NOMO-1 treated with dmso at 0.1 percent for 144 hours (cell line): ENCODE data around the gene LMAN2.
"Not testable (repeated sequence)": the region's sequence is repeated elsewhere in the genome, so short reads cannot be mapped to it uniquely, and the experiment has no call there.

Experiments
- DNase-seq: peaks from one replicate; lab custom pipeline; 2025; ENCODE audit not compliant: unreplicated experiment; lab: John Stamatoyannopoulos, UW

Gene LMAN2

DNA sequence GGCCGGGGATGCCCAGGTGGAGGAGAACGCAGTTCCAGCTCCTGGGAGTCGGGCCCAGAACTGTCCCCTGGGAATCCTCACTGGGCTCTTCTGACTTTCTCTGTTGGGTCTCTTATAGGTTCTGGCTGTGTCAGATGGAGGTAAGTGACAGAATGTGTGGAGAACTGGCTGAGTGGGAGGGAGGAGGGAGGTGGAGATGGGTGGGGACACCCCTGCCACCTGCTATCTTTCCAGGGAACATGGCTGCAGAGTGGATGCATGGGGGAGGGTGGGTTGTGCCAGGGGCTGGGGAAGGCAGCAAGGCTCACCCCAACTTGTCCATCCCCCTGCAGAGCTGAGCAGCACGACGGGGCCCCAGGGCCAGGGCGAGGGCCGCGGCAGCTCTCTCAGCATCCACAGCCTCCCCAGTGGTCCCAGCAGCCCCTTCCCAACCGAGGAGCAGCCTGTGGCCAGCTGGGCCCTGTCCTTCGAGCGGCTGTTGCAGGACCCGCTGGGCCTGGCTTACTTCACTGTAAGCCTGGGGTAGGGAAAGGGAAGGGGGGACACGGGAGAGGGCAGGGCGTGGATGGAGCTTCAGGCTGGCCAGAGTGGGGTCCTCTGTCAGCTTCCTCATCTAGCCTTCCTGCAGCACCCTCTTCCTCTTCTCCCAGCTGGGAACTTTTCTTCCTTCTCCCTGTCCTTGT lies 14.5 kb upstream of the LMAN2 start:
- DNase-seq: no peak

DNA sequence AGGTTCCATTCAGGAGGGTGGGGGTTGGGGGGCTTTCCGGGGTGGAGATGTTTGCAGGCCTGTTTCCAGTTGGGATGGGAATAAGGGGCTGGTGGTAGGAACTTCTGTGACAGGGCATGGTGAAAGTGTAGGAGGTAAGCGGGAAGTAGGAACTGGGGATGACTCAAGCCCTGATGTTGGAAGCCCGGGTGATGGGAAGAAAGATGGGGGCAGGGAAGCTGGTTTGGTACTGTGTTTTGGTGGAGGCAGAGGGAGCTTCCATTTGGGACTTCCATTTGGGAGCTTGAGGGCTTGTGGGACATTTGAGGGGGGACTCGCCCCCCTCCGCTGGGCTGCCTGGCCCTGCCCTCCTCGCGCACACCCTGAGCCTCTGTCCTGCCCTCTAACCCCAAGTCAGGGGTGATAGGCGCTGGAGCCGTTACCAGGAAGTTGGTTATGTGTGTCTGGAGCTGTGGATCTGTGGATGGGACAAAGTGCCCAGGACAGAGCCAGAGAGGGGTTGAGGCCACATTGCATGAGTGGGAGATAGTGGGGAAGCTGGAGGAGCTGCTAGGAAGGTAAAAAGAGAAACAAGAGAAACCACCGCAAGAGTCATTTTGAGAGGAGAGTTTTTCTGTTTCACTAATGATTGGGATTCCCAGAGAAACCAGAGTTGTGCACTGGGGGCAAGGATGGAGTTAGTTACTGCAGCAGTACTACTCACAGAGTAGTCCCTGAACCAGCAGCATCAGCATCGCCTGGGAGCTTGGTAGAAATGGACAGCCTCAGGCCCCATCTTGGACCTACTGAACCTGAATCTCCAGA lies 12.9 kb upstream of the LMAN2 start:
- DNase-seq: no peak

DNA sequence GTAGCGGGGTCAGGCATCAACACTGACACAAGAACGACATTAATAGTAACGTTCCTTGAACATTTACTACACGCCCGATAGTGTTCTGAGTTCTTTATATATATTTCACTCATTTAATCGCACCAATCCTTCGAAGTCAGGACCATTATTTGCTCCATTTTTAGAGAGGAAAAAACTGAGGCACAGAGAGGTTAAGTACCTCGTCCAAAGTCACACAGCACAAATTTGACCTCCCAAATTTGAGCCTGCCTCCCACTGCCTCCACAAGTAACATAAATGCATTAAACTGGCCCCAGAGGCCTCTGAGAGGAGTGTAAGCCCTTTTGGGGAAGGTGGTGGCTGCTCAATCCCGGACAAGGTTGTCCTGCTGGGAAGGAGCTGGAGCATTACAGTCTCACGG lies 12.1 kb upstream of the LMAN2 start:
- no peak for DNase-seq

DNA sequence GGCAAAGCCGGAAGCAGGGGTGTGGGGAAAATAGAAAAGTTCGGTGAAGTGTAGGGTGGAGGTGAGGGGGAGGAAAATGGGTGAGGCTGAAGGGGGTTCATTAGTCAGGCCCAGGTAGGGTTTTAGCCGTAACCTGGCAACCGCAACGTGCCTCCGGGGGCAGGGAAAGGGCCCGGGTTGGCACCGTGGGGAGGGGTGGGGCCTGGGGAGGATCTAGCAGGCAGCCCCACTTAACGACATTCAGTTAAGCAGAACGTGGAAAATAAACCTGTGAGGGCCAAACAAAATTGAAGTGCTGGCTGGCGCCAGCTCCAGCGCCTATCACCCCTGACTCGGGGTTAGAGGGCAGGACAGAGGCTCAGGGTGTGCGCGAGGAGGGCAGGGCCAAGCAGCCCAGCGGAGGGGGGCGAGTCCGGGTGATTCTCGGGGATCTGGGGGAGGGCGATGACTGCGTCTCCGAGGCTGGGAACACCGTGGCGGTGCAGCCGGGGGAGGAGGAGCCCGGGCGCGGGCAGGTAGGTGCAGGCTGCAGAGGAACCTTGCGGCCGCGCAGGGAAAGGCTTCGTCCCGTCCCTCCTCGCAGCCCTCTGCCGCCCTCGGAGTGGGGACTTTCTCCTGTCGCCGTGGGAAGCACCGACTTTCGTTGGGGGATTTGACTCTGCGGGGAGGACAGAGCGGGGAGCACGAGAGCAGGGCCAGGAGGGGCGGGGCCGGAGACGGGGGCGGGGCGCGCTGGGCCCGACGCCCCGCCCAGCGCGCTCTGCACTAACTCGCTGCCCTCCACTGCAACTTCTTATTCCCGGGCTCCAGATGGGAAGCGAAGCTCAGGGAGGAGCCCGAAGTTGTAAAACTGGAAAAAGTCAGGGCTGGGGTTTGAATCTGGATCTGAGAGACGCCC lies 11.4 kb upstream of the LMAN2 start:
- DNase-seq: no peak

DNA sequence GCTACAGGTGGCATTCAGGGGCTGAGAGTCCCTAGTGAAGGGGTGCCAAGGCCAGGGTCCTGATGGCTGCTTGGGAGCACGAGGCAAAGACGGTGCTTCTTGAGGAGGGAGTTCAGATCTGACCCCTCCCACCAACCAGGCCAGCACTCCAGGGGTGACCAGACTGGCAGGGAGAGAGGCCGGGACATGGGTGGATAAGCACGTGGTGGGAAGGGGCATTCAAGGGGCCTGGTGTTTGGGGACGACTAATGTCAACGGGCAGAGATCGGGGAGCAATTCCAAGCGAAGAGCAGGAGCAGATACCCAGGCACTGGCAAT lies 10.8 kb upstream of the LMAN2 start:
- no peak for DNase-seq

DNA sequence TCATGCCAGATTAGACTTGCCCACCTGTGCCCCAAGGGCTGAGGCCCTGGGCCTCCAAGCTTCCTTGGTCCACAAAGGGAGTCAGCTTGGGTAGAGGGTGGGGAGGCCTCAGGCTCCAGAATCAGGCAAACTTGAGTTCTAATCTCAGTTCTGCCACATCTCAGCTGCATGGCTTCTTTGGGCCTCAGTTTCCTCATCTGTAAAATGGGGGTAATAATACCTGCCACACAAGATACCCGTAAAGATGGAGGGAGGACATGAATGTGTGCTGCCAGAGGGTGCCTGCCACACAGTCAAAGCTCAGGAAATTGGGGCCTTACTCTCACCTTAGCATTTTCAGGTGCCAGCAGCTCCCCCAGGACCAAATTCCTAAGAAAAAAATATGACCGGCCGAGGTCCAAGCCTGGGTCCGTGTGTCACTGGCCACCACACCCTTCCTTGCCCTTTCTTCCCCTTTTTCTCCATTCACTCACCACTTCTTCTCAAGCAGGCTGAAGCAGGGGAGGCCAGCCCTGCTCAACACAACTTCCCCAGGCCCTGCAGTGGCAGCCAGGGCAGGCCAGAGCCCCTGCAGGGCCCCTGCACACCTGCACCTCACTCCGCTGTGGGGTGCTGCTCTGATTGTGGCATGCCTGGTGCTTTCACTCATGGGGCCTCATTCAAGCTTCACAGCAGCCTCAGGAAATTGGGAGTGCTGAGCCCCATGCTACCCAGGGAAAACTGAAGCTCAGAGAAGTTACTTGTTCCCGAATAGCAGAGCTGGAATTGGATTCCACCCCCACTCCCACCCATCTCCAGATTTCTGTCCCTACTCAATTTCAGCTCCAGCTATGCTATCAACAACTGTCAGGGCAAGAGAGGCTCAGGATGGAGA lies 10.2 kb upstream of the LMAN2 start:
- peak; percentile 60 for DNase-seq

DNA sequence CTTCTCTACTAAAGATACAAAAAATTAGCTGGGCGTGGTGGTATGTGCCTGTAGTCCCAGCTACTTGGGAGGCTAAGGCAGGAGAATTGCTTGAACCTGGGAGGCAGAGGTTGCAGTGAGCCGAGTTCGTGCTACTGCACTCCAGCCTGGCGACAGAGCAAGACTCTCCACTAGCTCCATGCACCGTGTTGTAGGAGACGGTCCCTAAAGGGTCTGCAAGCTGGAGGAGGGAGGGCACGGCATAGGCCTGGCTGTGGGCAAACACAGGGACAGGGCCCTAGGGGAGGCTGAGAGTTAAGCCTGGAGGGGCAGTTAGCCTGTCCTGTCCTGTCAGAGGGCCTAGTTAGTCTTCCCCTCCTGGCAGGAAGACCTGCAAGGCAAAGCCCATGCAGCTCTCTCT lies 9.3 kb upstream of the LMAN2 start:
- DNase-seq: not testable (repeated sequence)

DNA sequence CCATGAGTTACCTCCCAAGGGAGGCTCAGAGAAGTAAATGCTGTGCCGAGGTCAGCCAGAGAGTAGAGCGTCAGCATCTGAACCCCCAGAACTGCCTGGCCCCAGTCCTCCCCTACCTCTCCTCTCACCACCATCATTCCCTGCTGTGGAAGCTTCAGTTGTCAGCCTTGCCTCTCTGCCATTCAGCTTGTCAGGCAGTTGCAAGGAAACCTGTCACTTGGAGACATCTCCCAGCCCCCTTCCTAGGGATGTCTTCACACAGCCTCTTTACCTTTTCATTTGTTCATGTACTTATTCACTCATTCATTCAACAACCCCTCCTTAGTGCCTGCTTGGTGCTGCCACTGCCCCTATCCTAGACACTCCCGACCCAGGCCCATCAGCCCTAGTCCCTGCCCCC lies 8.4 kb upstream of the LMAN2 start:
- no peak for DNase-seq

DNA sequence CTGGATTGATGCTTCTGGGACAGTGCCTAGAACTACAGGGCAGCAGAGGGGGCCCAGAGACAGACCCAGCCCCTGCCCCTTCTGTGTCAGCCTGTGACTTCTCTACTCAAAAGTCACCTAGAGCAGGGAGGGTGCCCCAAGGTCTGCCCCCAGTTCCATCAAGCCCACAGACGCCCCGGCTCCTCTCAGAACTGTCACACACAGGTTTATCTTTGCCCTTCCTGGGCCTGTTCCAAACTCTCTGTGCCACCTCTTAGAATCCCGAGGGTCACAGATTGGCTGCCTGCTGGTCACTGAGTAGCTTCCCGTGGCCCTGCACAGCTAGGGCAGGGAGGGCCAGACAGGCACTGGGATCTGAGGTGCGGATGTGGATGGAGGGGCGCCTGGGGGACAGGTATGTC lies 8.0 kb upstream of the LMAN2 start:
- no peak for DNase-seq

DNA sequence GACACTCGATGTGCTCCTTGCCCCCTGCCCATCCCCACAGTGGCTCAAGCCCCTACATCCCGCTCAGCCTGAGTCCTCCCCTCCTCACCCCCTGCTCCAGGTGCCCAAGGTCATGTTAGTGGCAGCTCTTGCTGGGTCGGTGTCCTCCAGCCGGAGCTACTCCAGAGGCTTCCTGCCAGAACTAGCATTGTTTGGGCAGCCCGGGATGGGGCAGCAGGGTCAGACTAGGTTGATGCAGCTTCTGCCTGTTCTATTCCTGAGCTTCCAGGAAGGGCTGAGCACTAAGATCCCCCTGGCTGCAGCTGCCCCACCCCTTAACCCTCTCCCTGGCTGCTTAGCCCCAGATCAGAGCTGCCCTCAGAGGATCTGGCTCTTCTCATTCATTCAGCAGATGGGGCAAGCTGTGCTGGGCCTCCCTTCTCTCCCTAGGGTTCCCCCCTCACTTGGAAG lies 6.9 kb upstream of the LMAN2 start:
- no peak for DNase-seq

DNA sequence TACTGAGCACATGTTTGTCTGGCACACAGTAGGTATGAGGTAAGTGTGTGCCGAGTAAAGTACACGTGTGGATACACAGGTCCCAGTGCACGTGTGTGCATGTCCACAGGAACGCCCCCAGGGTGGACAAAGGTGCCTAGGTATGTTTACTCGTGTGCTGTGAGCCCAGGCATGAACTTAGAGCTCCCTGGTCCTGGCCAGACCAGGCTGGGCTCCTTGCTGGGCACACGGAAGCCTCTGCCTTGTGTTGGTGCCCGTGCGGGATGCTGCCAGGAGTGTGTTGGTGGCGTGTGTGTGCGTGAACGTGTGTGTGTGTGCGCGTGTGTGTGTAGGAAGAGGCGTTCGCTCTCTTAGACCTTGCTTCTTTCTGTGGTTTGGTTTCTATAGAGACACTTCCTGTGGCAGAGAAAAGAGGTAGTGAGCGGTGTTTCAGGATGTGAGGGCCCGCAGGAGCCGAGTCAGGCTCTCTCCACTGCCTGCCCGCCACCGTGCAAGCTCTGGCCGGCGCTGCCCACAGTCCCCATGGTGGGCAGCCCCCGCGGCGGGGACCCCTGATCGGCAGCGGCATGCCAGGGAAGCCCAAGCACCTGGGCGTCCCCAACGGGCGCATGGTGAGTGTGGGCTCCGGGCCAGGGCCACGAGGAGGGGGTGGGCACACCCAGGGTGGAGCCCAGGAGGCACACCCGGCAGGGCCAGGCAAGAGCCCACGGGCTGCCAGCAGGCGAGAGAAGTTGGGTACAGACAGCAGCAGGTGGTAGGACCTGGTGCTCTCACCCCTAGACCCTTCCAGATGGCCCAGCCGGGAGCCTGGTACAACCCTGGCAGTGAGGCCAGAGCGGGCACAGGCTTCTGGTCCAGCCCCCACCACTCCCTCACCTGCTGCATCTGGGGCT lies 6.2 kb upstream of the LMAN2 start, which contains the start of gene RGS14:
Gene RGS14 (plus strand): TSS at position 466 of the 893 bp plus-strand sequence. CDS start 101 bp downstream, at position 567.
- DNase-seq: peak; percentile 88

DNA sequence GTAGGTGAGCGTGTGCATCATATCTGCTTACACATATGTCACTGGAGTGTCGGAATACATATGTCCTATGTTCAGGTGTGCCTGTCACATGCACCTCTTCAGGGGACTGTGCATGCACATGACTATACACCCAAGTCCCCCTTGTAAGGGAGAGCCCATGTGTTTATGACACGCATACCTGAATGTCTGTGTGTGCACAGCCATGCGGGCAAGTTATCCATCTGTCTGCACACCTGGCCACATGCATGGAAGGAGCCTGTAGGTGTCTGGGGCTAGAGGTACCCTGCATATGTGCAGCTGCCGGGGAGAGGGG lies 5.6 kb upstream of the LMAN2 start:
- DNase-seq: no peak

DNA sequence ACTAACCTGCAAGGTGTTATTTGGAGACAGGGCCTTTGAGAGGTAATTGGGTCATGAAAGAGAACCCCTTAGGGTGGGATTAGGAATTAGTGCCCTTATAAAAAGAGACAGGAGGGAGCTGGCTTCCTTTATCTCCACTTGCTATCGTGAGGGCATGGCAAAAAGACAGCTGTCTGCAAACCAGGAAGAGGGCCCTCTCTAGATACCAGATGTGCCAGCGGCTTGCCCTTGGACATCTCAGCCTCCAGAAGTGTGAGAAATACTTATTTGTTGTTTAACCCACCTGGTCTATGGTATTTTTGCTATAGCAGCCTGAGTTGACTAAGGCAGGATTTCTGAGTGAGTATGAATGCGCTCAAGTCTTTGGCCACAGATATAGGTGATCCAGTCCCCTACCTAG lies 5.3 kb upstream of the LMAN2 start:
- no peak for DNase-seq

DNA sequence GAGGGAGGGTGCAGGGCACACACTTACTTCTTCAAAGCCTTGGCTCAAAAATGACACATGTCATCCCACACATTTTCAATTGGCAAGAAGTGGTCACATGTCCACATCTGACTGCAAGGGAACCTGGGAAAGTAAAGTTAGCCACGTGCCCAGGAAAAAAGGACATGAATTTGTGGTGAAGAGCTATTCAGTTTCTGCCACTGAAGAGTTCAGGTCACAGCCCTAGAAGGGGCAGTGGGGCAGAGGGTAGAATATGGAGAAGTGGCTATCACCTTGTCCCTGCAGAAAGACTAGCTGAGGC lies 4.3 kb upstream of the LMAN2 start:
- DNase-seq: no peak

DNA sequence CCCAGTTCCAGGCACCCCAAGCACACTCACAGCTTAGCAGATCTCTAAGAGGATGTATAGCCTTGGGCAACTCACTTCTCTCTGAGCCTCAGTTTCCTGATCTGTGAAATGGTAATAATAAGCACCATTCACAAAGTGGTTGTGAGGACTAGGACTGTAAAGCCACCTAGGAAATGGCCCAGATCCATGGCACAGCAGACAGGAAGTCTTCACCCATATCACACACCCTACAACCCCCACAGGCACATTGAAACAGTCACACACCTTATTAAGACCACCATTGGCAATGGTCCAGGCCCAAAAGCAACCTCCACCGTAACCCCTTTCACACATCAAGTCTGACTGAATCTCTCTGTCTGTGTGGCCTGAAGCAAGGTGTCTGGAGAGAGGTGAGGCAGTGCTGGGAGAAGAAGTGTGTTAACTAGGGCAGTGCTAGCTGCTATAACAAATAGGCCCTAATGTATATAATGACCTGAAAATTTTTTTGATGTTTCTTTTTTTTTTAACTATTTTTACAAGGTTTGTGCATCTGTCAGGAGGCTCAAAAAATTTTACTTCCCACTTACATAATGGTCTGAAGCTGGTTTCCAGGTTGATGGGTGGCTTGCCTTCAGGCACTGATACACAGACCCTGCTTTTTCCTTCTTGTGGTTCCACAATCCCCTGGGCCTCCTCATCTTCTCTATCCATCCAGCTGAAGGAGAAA lies 3.8 kb upstream of the LMAN2 start:
- no peak for DNase-seq

DNA sequence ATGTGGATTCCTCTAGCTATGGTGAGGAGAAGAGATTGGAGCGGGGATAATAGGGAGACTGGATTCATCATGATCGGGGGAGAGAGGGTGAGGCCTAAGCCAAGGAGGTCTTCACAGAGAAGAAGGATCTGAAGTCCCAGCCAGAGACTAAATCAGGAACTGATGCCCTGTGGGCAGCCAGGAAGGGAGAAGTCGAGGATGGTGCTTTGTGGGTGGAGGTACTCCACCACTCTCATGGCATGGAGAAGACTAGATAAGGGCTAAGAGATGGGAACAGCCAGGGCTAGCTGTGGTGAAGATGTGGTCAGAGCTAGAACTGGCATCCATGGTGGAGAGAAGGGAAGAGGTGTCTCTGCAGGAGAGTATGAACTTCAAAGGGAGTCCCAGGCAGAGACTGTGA lies 3.2 kb upstream of the LMAN2 start:
- DNase-seq: no peak

DNA sequence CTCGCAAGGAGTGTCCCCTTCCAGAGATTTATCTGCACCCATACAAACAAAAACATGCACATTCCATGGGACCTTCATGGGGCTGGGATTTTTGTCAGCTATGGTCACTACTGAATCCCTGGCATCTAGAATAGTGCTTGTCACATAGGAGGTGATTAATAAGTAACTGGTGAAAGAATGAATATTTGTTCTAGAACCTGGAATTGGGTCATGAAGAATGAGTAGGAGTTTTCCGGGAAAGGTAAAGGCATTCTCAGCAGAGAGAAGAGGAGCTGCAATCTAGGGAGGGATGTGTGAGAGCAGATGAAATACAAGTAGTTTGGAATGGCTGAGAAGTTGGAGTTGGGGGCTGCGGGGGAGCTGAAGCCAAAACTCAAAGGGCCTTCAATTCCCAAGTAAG lies 2.8 kb upstream of the LMAN2 start:
- DNase-seq: no peak

DNA sequence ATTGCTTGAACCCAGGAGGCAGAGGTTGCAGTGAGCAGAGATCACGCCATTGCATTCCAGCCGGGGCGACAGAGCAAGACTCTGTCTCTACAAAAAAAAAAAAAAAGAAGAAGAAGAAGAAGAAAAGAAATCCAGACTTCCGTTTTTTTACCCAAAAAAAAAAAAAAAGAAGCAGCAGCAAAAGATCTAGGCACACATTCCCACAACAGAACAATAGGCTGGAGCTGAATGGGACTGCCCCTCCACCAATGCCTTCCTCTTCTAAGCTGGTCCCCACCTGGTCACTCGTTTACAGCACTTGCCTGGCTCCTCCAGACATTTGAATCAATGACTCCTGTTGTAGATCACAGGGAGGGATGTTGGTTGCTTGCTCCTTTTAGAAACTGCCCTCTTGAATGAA lies 1.6 kb upstream of the LMAN2 start:
- peak; percentile 21 for DNase-seq

DNA sequence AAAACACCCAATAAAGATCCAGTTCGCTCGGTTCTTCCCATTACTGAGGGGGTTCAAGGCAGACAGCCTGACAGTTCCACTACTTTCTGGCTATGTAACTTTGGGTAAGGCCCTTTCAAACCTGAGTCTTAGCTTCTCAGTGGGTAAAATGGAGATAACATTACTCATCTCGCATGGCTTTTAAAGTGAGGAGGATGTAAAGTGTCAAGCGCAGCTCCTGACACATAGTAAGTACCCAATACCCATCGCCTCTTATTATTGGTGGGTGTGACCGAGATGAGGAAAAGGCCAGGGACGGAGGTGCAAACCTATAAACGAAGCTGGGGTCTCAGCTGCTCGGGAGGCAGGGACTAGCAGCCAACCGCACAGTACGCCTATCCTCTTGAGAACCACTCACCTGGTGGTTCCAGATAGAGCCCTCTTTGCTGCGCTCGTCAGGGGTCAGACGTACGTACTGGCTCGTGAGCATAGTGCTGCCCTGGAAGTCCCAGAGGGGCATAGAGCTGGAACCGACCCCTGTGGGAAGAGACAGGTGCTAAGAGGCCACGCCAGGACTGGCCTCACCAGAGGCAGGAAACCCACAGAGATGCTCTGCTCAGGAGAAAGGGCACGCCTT lies 584 bp downstream of the LMAN2 start:
- DNase-seq: no peak
